ENCODE measurements around the gene ANO2.
"Not testable (repeated sequence)": the region's sequence is repeated elsewhere in the genome, so short reads cannot be mapped to it uniquely, and the experiment has no call there.

ANO2 gene

DNA sequence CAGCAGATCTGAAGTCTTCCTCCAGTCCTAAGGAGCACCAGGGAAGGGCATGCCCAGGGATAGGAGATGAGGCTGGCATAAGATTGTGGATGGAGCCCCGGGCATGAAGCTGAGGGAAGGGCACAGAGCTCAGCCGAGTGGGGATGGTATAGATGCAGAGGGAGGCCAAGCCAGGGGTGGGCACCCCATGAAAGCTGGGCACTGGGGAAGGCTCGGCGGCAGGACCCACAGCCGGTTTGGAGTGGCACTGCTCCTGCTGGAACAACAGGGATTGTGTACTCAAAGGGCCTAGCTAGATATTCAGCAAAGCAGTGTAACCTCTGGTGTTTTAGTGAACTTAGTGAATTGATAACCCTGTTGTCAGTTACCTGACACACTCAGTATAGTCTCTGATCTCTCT, 396.0 kb downstream of the ANO2 start:
- DNase-seq (ENCODE audit: low read depth in 2 of 2): no peak

DNA sequence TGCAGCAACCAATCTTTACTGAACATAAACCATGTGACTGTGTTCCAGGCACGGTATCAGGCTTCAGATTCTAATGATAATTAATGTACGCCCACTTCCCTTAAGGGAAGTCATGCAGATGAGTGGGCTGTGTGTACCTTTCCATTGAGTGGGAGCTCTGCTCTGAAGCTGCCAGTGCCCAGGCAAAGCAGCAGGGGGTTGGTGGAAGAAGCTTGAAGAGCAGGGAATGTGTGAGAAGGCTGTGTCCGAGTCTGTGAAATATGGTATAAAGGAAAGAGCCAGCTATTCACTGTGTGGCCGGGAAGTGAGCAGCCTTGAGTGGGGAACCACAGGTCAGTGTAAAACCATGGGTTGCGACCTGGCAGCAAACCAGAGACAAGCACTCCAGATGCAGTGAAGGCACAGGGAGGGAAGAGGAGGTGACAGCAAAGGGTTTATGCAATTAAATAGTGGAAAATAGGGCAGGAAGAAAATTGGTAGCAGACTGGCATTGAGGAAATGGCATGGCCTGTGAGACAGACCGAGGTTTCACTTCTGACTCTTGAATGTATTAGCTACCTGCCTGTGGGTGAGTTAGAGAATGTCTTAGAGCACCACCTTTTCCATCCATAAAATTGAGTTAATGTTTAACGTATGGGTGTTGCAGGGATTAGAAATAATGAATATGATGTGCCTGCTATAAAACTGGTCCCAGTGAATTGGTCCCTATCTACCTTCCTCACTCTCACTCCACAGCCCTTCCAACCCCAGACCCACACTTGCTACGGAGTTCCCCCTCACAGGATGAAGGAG, 396.7 kb downstream of the ANO2 start:
- DNase-seq (ENCODE audit: low read depth in 2 of 2): no peak

DNA sequence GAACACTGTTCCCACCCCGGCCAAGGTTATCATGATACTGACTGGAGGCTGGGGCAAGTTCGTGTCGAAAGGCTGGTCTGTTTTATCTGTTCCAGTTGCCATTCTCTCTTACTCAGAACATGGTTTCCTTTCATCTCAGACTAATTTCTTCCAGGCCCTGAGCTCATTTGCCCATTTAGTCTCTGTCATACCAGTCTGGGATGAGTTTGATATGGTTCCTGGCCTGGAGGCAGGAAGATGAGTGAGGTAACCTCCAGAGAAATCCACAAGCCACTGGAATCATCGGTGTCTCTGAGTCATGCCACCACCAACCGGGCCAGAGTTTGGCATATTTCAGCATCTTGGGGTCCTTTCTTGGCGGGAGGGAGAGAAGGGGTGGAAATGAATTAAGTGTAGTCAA, 398.4 kb downstream of the ANO2 start:
- DNase-seq (ENCODE audit: low read depth in 2 of 2): no peak

DNA sequence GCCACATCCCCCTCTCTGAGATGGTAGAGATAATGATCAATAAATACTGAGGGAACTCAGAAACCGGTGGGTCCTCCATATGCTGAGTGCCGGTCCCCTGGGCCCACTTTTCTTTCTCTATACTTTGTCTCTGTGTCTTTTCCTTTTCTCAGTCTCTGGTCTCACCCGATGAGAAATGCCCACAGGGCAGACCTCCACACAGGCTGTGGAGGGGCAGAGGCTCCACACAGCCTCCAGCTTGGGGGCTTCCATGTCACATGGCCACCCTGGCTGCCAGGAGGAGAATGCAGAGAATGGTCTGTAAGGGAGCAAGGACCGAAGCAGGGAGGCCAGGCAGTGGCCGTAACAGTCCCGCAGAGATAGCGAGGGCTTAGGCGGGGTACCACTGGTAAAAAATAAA, 407.3 kb downstream of the ANO2 start:
- no peak for DNase-seq (ENCODE audit: low read depth in 2 of 2)

DNA sequence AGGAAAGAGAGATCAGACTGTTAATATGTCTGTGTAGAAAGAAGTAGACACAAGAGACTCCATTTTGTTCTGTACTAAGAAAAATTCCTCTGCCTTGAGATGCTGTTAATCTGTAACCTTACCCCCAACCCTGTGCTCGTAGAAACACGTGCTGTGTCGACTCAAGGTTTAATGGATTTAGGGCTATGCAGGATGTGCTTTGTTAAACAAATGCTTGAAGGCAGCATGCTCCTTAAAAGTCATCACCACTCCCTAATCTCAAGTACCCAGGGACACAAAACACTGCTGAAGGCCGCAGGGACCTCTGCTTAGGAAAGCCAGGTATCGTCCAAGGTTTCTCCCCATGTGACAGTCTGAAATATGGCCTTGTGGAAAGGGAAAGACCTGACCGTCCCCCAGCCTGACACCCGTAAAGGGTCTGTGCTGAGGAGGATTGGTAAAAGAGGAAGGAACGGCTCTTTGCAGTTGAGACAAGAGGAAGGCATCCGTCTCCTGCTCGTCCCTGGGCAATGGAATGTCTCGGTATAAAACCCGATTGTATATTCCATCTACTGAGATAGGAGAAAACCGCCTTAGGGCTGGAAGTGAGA, 407.9 kb downstream of the ANO2 start:
- not testable (repeated sequence) for DNase-seq (ENCODE audit: low read depth in 2 of 2)

DNA sequence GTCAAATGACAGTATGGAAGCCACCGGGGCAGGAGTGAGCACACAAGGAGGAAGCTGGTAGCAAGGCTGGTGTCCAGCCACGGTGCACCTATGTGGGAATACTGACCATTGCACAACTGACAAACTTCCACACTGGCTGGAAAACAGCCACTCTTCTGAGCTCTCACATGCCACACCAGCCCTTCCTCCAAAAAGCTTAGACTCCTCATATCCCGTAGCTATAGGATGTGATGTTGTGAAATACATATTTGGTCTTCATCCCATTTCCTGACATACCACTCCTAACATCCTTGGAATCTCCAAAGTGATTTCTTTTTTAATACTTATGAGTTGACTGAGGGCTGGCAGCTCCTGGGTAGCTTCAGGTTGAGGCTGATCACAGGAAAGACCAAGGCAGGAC, 409.5 kb downstream of the ANO2 start:
- no peak for DNase-seq (ENCODE audit: low read depth in 2 of 2)

DNA sequence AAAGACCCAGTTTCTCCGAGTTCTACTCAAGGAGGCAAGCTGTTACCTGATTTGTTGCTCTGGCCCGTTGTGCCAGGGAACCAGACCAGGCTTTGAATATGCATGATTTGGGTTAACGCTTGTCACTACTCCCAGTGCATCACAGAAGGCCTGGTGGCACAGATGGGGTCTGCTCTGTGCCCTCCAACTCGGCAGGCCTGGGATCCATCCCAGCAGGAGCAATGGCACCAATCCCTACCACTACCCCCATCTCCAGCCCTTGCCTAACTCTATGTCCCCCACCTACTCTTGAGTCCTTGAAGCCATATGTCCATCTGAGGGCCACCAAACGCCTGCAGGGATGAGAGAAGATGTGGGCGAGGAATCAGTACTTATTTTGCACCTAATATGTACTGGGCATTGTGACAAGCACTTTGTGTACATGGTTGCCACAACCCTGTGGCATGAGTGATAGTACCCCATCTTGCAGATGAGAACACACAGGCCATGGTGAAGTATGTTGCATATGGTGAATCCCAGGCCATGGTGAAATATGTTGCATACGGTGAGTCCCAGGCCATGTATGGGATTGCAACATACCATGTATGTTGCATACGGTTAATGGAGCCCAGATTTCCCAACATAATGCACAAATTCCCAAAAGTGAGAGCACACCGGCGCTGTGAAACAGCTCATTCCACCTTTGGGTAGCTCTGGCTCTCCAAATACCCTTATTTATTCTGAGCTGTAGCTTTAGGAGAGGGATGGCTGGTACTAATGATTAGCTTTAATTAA, 410.4 kb downstream of the ANO2 start:
- DNase-seq (ENCODE audit: low read depth in 2 of 2): no peak

DNA sequence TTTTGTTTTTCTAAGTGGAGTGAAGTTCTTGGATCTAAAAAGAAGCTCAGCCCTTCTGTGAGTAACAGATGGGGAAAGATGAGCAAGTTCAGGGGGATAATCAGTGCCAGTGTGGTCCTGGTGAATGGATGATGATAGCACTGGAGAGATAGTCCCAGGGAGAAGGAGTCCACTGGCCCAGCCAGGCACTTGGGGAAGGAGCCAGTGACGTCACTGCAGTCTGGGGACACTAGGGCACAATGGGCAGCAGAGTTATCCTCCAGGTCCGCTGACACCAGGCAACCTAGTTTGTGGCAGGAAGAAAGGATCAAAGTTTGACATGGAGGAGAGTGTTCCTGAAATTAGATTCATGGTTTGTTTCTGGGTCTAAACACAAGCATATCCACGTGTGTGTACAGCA, 411.7 kb downstream of the ANO2 start:
- no peak for DNase-seq (ENCODE audit: low read depth in 2 of 2)

DNA sequence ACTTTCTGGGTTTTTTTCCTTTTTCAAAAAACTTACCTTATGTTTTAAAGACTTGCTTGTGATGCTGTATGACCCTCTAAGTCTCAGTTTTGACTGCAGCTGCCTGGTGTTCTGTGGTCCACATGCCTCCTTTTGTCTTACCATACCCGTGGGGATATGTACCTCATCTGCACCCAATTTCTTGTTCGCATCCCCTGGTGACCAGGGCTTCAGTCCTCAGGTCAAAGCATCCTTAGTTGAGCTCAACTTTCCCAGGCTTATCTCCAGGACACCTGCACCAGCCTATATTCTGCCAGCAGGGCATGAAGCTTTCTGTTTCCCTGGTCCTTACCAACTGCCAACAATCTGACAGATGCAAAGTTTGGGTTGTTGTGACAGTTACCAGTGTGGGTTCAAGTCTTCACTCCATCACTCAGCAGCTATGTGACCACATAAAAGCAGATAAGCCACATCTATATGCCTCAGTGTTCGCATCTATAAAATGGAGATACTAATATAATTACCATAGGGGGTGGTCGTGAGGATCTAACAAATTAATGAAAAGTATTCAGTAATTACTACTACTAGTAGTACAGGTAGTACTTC, 419.2 kb downstream of the ANO2 start:
- no peak for DNase-seq (ENCODE audit: low read depth in 2 of 2)

DNA sequence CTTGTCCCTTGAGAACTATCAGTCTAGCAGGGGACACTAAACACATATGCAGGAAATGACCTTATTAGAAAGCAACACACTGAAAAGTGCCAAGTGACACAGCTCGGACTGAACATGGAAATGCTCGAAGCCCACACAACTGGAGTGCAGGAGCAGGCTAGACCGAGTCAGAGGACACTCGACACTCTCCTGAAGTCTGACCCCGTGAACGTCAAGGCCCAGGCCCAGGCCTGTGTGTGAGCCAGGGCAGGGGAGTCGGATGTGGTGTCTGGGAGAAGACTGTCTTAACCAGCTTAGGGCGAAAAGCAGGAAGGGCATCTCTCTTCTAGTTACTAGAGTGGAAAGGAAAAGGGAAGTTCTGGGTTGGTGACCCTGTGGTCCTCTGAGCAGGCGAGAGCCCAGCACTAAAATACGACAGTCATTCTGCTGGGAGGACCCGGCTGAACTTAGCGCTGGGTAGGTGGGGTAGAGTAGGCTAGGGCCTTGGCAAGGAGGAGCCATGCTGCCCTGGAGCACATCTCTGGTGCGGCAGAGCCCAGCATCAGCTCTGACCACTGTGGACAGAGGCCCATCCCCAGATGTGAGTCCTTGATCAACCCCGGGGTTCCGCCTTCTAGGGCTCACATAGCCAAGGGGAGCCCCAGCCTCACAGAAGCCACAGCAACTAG, 420.2 kb downstream of the ANO2 start:
- DNase-seq (ENCODE audit: low read depth in 2 of 2): no peak

DNA sequence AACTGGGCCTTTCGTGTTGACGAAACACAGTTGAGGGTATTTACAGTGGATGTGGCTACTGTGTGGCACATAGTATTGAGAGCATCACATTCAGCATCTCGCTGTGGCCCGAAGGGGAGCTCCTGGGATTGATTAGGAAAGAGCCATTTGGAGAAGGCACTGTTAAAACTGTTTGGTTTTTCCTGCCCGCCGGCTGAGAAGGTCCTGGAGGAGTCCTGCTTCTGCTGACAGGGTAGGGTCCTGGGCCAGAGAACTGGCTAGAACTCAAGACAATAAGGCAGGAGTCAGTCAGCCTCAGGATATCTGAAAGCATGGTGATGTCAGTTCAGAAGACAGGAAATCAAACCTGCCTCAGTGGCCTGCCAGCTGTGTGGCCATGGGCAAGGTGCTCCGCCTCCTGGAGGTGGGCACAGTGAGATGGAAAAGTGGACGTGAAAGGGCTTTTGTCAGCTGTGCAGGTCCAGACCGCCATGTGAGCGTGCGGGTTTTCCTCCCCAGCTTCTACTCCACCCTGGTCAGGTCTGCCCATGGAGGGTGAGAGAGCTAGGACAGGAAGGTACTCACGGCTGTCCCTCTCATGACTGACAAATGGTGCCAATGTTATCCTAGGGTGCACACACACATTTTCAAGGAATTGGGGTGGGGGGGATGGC, 420.8 kb downstream of the ANO2 start:
- DNase-seq (ENCODE audit: low read depth in 2 of 2): no peak

DNA sequence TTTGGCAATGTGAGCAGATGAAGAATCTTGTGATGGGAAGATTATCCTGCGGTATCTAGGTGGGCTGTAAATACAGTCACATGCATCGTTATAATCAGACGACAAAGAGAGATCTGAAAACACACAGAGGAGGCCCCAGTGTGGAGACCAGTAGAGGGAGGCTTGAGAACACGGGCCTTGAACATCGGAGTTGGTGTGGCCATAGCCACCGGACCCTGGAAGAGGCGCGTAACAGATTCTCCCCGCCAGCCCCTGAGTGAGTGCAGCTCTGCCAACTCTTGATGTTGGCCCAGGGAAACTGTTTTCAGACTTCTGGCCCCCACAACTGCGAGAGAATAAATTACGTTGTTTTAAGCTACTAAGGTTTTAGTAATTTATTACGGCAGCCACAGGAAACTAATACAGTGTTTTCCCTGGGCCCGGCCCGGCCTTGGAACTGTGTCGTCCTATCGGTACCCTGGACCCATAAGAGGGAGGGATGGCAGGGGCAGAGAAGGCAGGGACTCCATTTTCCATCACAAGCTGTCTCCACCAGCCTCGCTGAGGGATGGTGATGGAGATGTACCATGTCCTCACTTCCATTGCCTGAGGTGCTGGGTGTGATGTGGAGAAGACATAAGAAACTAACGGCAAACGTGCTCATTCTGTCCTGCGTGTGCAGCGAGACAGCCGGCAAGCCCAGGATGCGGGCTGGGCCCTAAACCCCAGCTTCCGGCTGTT, 421.5 kb downstream of the ANO2 start:
- no peak for DNase-seq (ENCODE audit: low read depth in 2 of 2)

DNA sequence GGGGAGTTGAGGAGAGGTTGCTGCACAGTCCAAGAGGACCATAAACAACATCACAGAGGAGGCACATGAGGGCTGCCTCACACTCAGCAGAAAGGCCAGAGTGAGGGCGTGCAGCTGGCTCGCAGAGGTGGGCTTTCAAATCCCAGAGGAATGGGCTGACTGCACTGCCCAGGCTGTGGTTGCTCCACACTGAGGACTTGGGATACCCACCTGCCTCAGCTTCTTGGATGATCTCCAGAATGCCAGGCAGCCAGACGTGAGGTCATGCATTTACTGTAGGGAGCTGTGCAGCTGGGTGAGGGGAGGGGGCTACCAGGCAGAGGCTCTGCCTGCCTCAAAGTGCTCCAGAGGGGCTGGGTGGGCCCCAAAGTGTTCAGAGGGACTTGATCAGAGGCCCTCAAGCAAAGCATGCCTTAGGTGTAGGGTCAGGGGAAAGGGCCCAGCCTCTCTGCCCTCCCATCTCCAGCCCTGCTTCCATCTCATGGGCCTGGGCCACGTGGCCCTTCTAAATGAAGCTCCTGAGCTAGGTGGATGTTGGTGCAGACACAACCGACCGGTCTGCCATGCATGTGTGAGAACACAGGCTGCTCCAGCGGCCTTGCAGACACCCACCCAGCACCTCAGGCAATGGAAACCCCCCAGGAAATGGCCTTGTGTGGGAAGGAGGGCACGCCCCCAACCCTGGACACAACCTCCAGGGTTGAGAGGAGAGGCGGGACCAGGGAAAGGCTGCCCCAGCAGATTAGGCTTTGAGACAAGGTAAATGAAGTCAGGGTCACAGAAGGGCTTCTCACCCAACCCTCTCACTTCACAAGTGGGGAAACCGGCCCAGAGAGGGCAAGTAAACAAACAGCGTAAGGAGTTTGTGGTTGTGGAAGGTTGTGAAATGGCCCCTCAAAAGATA, 422.4 kb downstream of the ANO2 start:
- DNase-seq (ENCODE audit: low read depth in 2 of 2): no peak

DNA sequence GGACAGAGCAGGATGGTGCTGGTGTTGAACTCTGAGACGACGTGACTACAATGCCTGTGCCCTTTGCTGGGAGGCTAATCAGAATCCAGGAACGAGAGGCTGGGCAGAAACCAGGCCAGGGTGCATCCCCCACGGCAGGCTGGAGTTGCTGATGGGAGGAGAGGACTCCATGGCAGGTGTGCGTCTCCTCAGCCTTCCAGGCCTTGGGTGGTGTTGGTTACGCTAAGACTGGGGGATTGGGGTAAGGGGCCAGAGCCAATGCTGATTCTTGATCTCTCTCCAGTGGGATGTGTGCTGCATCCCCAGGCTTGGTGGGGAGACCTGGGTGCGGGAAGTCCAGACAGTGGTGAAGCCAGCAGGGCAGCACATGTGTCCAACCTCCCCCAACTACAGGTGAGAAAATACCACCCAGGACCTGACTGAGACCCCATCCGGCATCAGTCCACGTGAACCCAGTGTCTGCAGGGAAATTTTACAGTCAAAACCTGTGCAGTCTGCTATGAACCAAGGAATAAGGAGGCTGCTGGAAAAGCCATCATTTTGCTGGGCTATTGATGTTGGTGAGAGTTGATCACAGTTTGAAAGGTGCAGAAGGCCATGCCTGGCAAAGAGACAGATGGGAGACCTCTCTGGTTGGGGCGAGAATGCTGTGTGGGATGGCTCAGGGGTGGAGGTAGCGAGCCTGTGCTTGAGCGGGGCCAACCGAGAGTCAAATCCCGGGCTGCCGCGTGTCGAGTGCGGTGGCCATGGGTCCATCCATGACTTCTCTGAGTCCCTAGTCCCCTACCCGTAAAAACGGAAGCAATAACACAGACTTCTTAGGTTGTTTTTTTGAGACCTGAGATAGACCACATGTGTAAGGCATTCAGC, 423.4 kb downstream of the ANO2 start:
- DNase-seq (ENCODE audit: low read depth in 2 of 2): no peak

DNA sequence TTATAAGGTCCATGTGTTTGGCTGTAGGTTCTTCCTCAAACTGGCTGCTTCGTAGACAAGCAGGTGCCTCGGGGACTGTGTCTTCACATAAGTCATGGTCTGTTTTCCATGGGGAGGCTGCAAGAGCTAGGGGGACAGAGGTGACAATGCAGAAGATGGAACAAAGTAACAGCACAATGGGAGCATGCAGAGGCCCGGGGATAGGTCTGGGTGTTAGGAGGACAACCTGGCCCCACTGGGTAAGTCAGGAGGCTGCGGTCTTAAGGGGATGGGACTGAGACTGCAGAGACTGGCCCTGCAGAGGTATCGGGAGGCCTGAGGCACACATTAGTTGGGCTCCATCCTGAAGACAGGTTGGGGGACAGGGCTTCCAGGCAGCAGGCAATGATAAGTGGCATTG, 424.2 kb downstream of the ANO2 start:
- no peak for DNase-seq (ENCODE audit: low read depth in 2 of 2)

DNA sequence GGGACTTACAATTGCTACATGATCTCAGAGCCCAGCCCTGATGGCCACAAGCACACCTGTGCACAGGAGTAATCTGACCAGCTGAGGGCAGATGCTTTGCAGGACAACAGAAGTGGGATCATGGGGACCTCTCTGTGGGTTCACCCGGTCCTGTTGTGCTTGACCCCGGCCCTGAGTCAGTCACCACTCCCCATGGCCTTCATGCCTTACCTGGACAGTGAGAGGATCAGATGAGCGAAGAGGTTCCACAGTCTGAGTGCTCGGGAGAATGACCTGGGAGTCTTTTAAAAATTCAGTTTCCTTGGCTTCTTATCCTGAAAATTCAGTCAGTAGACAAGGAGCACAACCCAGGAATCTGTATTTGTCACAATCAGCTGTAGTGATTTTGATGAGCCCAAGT, 425.0 kb downstream of the ANO2 start:
- DNase-seq (ENCODE audit: low read depth in 2 of 2): no peak

DNA sequence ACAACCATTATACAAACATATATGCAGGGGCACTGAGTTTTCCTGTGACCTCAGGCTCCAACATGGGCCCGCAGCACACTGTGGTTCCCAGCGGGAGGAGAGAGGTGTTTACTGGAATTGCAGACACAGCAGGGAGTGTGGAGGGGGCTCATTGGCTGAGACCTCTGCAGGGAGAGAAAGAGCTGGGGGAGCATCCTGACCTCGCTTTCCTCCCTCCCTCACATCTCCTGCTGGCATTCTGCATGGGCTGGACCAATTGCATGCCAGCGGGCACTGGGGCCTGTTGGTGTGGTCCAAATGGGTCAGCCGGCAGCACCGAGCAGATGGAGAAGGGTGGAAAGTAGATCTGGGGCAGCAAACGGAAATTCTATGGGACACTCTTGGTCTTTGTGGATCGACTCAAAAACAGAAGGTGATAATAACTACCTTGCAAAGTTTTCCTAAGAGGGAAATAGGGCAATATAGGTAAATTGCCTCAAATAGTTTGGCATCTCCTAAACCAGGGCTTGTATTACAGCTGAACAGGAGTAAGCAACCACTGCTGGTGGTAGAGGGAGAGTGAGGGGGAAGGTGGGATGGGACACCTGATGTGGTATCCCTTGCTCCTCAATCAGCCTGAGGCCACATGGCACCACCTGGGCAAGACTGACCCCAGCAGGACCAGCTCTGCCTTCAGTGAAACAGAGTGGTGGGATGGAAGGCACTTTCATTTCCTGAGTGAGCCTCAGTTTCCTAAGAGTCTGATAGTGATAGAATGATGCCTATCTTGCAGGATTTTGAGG, 426.3 kb downstream of the ANO2 start:
- DNase-seq (ENCODE audit: low read depth in 2 of 2): no peak
